ENCODE measurements around the gene FUNDC1. TPM values are rescaled to one million over a fixed set of nuclear protein-coding genes. Genes with fewer than 3 reads are reported as not detected.

The FUNDC1 gene
- total and polyA plus RNA-seq, 2 of the 4 experiments (the other 2 are of a cell fraction), result 8.6 to 13.1 TPM

GRCh38 chrX:44580466-44580865 lies 37.8 kb upstream of the FUNDC1 start:
- H3K4me1 ChIP-seq (ENCODE audit: control insufficient read depth, insufficient read depth, low read length), result no peaks in the 10 kb centered on the region
- H3K9ac ChIP-seq (ENCODE audit: low read depth, low read length), result no peak overlapping the region
- no peak overlapping the region for H2AFZ ChIP-seq (replicated peaks; ENCODE audit: low read length, poor library complexity)
- H3K36me3 ChIP-seq (ENCODE audit: control insufficient read depth, insufficient read depth, low read length), result no peaks in the 10 kb centered on the region
- H3K27ac ChIP-seq (ENCODE audit: insufficient read depth, low read length), result no peak overlapping the region
- H2AK9ac ChIP-seq (replicated peaks; ENCODE audit: low read depth, low read length, poor library complexity), result no peak overlapping the region
- H4K20me1 ChIP-seq (ENCODE audit: insufficient read depth, low read length), result no peaks in the 10 kb centered on the region
- H4K8ac ChIP-seq (ENCODE audit: low read depth in 2 of 2, low read length in 2 of 2), result no peak overlapping the region
- H3K9me3 ChIP-seq (ENCODE audit: control insufficient read depth, insufficient read depth, low read length), result no peaks in the 10 kb centered on the region
- DNase-seq (peak; percentile 81), ATAC-seq (ENCODE audit: low read depth) (peak; percentile 76)
- H2BK20ac ChIP-seq (ENCODE audit: low read depth, low read length), result no peak overlapping the region
- BruUV-seq (replicated peaks), result no TSS peak
- intact Hi-C loops (cut with micrococcal nuclease), result no loop called here
- no CpG with 5 or more reads among the region's 3 CpGs for WGBS, 2 experiments (ENCODE audit: extremely low coverage in 2 of 2, insufficient read length in 1 of 2)
- H3K9me1 ChIP-seq (ENCODE audit: insufficient read depth, low read length), result no peaks in the 10 kb centered on the region
- no peak overlapping the region for H2BK5ac ChIP-seq (ENCODE audit: low read depth, low read length, poor library complexity, severe bottlenecking)
- CTCF ChIA-PET, result no interaction called here
- H3K27me3 ChIP-seq (ENCODE audit: control insufficient read depth, insufficient read depth, low read length), result no peaks in the 10 kb centered on the region
- H3K4ac ChIP-seq (ENCODE audit: low read depth, low read length), result no peak overlapping the region
- no peaks in the 10 kb centered on the region for H3K79me1 ChIP-seq (ENCODE audit: low read depth in 1 of 2, low read length in 2 of 2)
- no peak for TF ChIP-seq RFX5 (IDR thresholded peaks at IDR 0.05; ENCODE audit: low read depth, low read length)
- no peak for TF ChIP-seq ELK1 (IDR thresholded peaks at IDR 0.05; ENCODE audit: borderline replicate concordance, low read depth, low read length)
- no peak for TF ChIP-seq CTCF (conservative IDR thresholded peaks at IDR 0.05; ENCODE audit: low read depth, low read length)
- no peak for TF ChIP-seq MXI1 (IDR thresholded peaks at IDR 0.05; ENCODE audit: borderline replicate concordance, low read depth, low read length)
- 0 out of 2 replicates have a peak, but pooled peaks have one; percentile 20 for TF ChIP-seq BHLHE40 (IDR thresholded peaks at IDR 0.05; ENCODE audit: low read depth, low read length)
- no peak for TF ChIP-seq CHD1 (IDR thresholded peaks at IDR 0.05; ENCODE audit: low read depth, low read length)
- no peak for TF ChIP-seq POLR2A (IDR thresholded peaks at IDR 0.05; ENCODE audit: low read depth, low read length)
- no peak for TF ChIP-seq USF2 (IDR thresholded peaks at IDR 0.05; ENCODE audit: low read depth, low read length)
- no peak for TF ChIP-seq NFE2L2 (IDR thresholded peaks at IDR 0.05; ENCODE audit: low read depth, low read length)
- TF ChIP-seq MAZ (IDR thresholded peaks at IDR 0.05; ENCODE audit: borderline replicate concordance, low read depth, low read length), result no peak
- peak; percentile 49; the same call in 1 of the 2 replicates for TF ChIP-seq FOS (IDR thresholded peaks at IDR 0.05; ENCODE audit: low read depth, low read length)
- TF ChIP-seq CEBPB (IDR thresholded peaks at IDR 0.05; ENCODE audit: low read depth, low read length), result peak; percentile 81
- no peak for TF ChIP-seq RCOR1 (IDR thresholded peaks at IDR 0.05; ENCODE audit: insufficient replicate concordance, low read length)
- TF ChIP-seq RAD21 (IDR thresholded peaks at IDR 0.05; ENCODE audit: low read length), result no peak
- H3K14ac ChIP-seq (replicated peaks; ENCODE audit: low read depth, low read length), result no peak overlapping the region
- H3K23ac ChIP-seq (ENCODE audit: low read depth, low read length), result no peak overlapping the region
- POLR2A ChIA-PET (ENCODE audit: unreplicated experiment), result no interaction called here
- no peak overlapping the region for H2BK120ac ChIP-seq (ENCODE audit: low read depth, low read length)
- H3K18ac ChIP-seq (ENCODE audit: low read depth, low read length), result no peak overlapping the region
- no peak overlapping the region for H4K5ac ChIP-seq (ENCODE audit: low read depth, low read length)
- no peak overlapping the region for H4K91ac ChIP-seq (ENCODE audit: insufficient read depth, low read depth, low read length)
- H3K4me3 ChIP-seq (ENCODE audit: insufficient read depth, low read depth, low read length), result no peak overlapping the region
- in situ Hi-C loops (cut with MboI; ENCODE audit: low sequenced_read_pairs), result no loop called here
- H3K4me2 ChIP-seq (ENCODE audit: low read depth, low read length), result no peak overlapping the region
- H3K56ac ChIP-seq (ENCODE audit: extremely low read depth, insufficient read depth, low read length), result no peak overlapping the region
- no peak overlapping the region for H2AK5ac ChIP-seq (ENCODE audit: low read depth, low read length)
- dilution Hi-C loops (cut with HindIII; ENCODE audit: low sequenced_read_pairs, unreplicated experiment), result no loop called here
- no peak overlapping the region for H2BK15ac ChIP-seq (ENCODE audit: low read depth, low read length)
